OCI-LY1 (cell line): ENCODE results near the gene MAN2C1.

Experiments used
- H2AFZ ChIP-seq: fragments of 200-600 bp; sonication (generic), shearing (Covaris generic); 2 replicates; pipeline ENCODE4 v1.6.0; 2014; ENCODE audit warnings: antibody characterized with exemption, mild to moderate bottlenecking, low read length
- H3F3A ChIP-seq: fragments of 200-600 bp; sonication (generic), shearing (Covaris generic); 2 replicates; pipeline ENCODE4 v1.6.0; 2014; ENCODE audit warnings: mild to moderate bottlenecking, antibody characterized with exemption, low read length, moderate library complexity; ENCODE audit not compliant: insufficient read depth
- H3K27ac ChIP-seq: fragments of 200-600 bp; sonication (generic); 2 replicates; pipeline ENCODE4 v1.5.1; 2014; ENCODE audit warnings: low read length, mixed run types, mild to moderate bottlenecking, low read depth; ENCODE audit not compliant: poor library complexity, severe bottlenecking
- H3K27me3 ChIP-seq: fragments of 200-600 bp; sonication (generic); 2 replicates; pipeline ENCODE4 v1.6.0; 2014; ENCODE audit warnings: antibody characterized with exemption, mild to moderate bottlenecking, low read length, moderate library complexity; ENCODE audit not compliant: insufficient read depth
- H3K36me3 ChIP-seq: fragments of 200-600 bp; sonication (generic); 2 replicates; pipeline ENCODE4 v1.6.1; 2014; ENCODE audit warnings: mild to moderate bottlenecking, antibody characterized with exemption, low read length, moderate library complexity, mixed read lengths; ENCODE audit not compliant: insufficient read depth
- H3K4me1 ChIP-seq: fragments of 200-600 bp; sonication (generic); 2 replicates; pipeline ENCODE4 v1.5.1; 2014; ENCODE audit warnings: mild to moderate bottlenecking, low read length, moderate library complexity; ENCODE audit not compliant: insufficient read depth, severe bottlenecking
- H3K4me2 ChIP-seq: fragments of 200-600 bp; sonication (generic), shearing (Covaris generic); 2 replicates; pipeline ENCODE4 v1.6.1; 2014; ENCODE audit warnings: low read length
- H3K4me3 ChIP-seq: fragments of 200-600 bp; sonication (generic); 2 replicates; pipeline ENCODE4 v1.5.1; 2014; ENCODE audit warnings: low read length, low read depth, mild to moderate bottlenecking, mixed read lengths; ENCODE audit not compliant: poor library complexity, severe bottlenecking
- H3K79me2 ChIP-seq: fragments of 200-600 bp; shearing (Covaris generic); 2 replicates; pipeline ENCODE4 v1.6.1; 2016; ENCODE audit warnings: mixed run types, low read length, mixed read lengths; ENCODE audit not compliant: insufficient read depth
- H3K9ac ChIP-seq: fragments of 200-600 bp; sonication (generic), shearing (Covaris generic); 2 replicates; pipeline ENCODE4 v1.6.1; 2014; ENCODE audit warnings: mild to moderate bottlenecking, low read length, mixed read lengths
- H3K9me2 ChIP-seq: fragments of 200-600 bp; sonication (generic), shearing (Covaris generic); 2 replicates; pipeline ENCODE4 v1.6.1; 2014; ENCODE audit warnings: low read depth, mild to moderate bottlenecking, low read length, mixed read lengths
- H3K9me3 ChIP-seq: fragments of 200-600 bp; shearing (Covaris generic); 2 replicates; pipeline ENCODE4 v1.6.1; 2014; ENCODE audit warnings: low read length, mixed read lengths
- H4K20me1 ChIP-seq: fragments of 200-600 bp; sonication (generic), shearing (Covaris generic); 2 replicates; pipeline ENCODE4 v1.6.0; 2016; ENCODE audit warnings: mild to moderate bottlenecking, low read length; ENCODE audit not compliant: insufficient read depth
- EZH2 ChIP-seq: fragments of 200-600 bp; sonication (generic), shearing (Covaris generic); IDR thresholded peaks from 2 replicates; pipeline ENCODE4 v1.8.0; 2017; ENCODE audit warnings: borderline replicate concordance, mixed run types, mild to moderate bottlenecking, antibody characterized with exemption, low read length, moderate library complexity, mixed read lengths
- TF ChIP-seq, protein P1 (sequence below): fragments of 200-600 bp; sonication (generic), shearing (Covaris generic); IDR thresholded peaks from 2 replicates; pipeline ENCODE4 v1.5.1; 2017; ENCODE audit warnings: mild to moderate bottlenecking, antibody characterized with exemption, low read length, moderate library complexity, mixed read lengths

Gene MAN2C1

DNA sequence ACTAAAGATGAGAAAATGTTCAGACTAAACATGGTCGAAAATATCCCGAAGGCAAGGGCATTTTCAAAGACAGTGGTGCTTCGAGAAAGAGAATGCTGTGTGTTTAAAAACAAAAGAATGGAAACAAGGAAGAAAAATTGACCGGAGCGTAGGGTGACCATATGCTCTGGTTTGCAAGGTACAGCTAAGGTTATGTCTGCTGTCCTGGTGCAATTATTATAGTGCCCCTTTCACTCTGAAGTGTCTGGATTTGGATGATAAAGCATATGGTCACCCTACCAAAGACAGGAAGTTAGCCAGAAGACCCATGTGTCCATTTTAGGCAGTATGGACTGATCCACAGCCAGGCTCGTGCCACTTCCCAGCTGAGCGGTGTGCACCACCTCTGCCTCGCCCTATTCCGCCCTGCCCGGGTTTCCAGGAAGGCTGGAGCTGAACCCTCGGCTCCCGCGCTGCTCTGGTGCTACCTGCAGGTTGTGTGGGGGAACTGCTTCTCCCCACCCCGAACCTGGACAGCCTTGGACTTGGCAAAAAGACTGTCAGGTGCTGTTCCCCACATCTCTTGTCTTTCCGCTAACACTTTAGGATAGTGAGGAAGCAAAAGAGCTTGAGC is 60.5 kb downstream of the MAN2C1 start:
- Histone ChIP-seq H3K79me2 (no peaks in the 10 kb centered on the region), H3K4me2 (no peak overlapping the region), H3F3A (no peaks in the 10 kb centered on the region), H3K36me3 (no peaks in the 10 kb centered on the region), H3K27ac (no peak overlapping the region), H3K4me1 (no peaks in the 10 kb centered on the region), H3K4me3 (no peak overlapping the region), H3K9me2 (no peaks in the 10 kb centered on the region), H3K27me3 (peaks cover 5% of the 10 kb centered on the region), H3K9me3 (no peaks in the 10 kb centered on the region), H3K9ac (no peak overlapping the region), H4K20me1 (no peaks in the 10 kb centered on the region), H2AFZ (no peak overlapping the region)
- TF ChIP-seq, protein P1, sequence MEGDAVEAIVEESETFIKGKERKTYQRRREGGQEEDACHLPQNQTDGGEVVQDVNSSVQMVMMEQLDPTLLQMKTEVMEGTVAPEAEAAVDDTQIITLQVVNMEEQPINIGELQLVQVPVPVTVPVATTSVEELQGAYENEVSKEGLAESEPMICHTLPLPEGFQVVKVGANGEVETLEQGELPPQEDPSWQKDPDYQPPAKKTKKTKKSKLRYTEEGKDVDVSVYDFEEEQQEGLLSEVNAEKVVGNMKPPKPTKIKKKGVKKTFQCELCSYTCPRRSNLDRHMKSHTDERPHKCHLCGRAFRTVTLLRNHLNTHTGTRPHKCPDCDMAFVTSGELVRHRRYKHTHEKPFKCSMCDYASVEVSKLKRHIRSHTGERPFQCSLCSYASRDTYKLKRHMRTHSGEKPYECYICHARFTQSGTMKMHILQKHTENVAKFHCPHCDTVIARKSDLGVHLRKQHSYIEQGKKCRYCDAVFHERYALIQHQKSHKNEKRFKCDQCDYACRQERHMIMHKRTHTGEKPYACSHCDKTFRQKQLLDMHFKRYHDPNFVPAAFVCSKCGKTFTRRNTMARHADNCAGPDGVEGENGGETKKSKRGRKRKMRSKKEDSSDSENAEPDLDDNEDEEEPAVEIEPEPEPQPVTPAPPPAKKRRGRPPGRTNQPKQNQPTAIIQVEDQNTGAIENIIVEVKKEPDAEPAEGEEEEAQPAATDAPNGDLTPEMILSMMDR = peak; percentile 47; the same call in 1 of the 2 replicates
- no peak for TF ChIP-seq EZH2

DNA sequence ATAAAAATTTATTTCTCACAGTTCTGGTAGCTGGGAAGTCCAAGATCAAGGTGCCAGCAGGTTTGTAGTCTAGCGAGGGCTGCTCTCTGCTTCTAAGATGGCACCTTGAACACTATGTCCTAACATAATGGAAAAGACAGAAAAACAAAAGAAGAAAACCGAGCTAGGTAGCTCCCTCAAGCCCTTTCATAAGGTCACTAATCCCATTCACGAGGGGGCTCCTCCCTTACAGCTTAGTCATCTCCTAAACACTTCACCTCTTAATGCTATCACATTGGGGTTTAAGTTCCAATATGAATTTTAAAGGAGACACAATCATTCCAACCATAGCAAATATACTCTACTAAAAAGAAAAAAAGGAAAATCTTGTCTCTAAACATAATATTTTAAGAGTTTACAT is 62.2 kb downstream of the MAN2C1 start:
- H3K9me3 ChIP-seq = no peaks in the 10 kb centered on the region
- no peaks in the 10 kb centered on the region for H3K36me3 ChIP-seq
- no peak overlapping the region for H3K27ac ChIP-seq
- TF ChIP-seq, protein P1 = no peak
- TF ChIP-seq EZH2 = no peak
- H3K4me3 ChIP-seq = no peak overlapping the region
- no peaks in the 10 kb centered on the region for H3K9me2 ChIP-seq
- no peaks in the 10 kb centered on the region for H4K20me1 ChIP-seq
- H3K4me2 ChIP-seq = no peak overlapping the region
- H3K9ac ChIP-seq = no peak overlapping the region
- H3F3A ChIP-seq = no peaks in the 10 kb centered on the region
- no peaks in the 10 kb centered on the region for H3K4me1 ChIP-seq
- H2AFZ ChIP-seq = no peak overlapping the region
- H3K27me3 ChIP-seq = peaks cover 5% of the 10 kb centered on the region
- H3K79me2 ChIP-seq = no peaks in the 10 kb centered on the region
